ENCODE data around the gene DNAJC3.

DNA sequence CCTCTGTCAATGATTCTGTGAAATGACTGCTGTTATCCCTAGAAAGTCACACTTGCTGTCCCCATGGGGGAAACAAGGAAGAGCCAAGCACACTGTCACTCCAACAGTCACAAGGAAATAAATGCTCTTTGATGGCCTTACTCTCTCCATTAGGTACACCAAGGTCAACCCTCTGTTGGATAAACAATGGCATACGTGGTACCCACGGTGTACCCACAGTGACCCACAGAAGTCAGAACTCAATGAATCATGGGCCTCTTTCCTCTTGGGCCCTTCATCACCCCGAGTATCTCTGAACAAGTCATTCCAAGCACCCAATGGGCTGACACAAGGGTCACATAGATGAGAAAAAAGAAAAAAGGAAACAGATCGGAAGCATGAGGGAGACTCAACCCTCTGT lies 47.9 kb upstream of the DNAJC3 start:
- TF ChIP-seq, protein P1, sequence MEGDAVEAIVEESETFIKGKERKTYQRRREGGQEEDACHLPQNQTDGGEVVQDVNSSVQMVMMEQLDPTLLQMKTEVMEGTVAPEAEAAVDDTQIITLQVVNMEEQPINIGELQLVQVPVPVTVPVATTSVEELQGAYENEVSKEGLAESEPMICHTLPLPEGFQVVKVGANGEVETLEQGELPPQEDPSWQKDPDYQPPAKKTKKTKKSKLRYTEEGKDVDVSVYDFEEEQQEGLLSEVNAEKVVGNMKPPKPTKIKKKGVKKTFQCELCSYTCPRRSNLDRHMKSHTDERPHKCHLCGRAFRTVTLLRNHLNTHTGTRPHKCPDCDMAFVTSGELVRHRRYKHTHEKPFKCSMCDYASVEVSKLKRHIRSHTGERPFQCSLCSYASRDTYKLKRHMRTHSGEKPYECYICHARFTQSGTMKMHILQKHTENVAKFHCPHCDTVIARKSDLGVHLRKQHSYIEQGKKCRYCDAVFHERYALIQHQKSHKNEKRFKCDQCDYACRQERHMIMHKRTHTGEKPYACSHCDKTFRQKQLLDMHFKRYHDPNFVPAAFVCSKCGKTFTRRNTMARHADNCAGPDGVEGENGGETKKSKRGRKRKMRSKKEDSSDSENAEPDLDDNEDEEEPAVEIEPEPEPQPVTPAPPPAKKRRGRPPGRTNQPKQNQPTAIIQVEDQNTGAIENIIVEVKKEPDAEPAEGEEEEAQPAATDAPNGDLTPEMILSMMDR (conservative IDR thresholded peaks at IDR 0.05; ENCODE audit: low read length) = no peak
- no peak for TF ChIP-seq EZH2phosphoT487 (IDR thresholded peaks at IDR 0.05; ENCODE audit: borderline replicate concordance)
